Stimulated activated memory B cell treated with anti-CD40 and anti-IgM and Interleukin-4, amounts not matched to agents 10 μg/mL and 1 μg/mL and 100 μg/mL, for 72 hours (primary cell): Measurements from ENCODE around the gene EEF1E1.

Experiments used
- ATAC-seq: fragments of 150-1000 bp; cut with Tn5 transposase; 2 replicates; pipeline ENCODE4 v1.10.0; 2021
- H3K27ac Mint-ChIP-seq: one replicate; pipeline ENCODE4 v1.8.0; 2022; ENCODE audit warnings: mild to moderate bottlenecking, mixed read lengths
- H3K27me3 Mint-ChIP-seq: one replicate; pipeline ENCODE4 v1.8.0; 2022; ENCODE audit warnings: mixed read lengths
- H3K36me3 Mint-ChIP-seq: one replicate; pipeline ENCODE4 v1.8.0; 2022; ENCODE audit warnings: mixed read lengths
- H3K4me1 Mint-ChIP-seq: one replicate; pipeline ENCODE4 v1.8.0; 2022; ENCODE audit warnings: mixed read lengths
- H3K4me3 Mint-ChIP-seq: one replicate; pipeline ENCODE4 v1.8.0; 2022; ENCODE audit warnings: mild to moderate bottlenecking, moderate library complexity, mixed read lengths
- H3K9me3 Mint-ChIP-seq: one replicate; pipeline ENCODE4 v1.8.0; 2022; ENCODE audit warnings: mixed read lengths

The EEF1E1 gene

DNA sequence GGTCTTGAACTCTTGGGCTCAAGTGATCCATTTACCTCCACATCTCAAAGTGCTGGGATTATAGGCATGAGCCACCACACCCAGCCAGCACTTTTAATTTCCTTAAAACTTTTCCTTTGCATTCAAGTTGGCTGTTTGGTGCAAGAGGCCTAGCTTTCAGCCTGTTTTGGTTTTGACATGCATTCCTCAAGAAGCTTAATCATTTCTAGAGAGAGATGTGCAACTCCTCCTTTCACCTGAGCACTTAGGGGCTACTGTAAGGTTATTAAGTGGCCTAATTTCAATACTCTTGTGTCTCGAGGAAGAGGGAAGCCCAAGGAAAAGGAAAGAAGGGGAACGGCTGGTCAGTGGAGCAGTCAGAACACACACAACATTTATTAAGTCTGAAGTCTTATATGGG is 24.4 kb downstream of the EEF1E1 start:
- no peak overlapping the region for H3K27ac Mint-ChIP-seq
- H3K36me3 Mint-ChIP-seq: peaks cover 43% of the 10 kb centered on the region

DNA sequence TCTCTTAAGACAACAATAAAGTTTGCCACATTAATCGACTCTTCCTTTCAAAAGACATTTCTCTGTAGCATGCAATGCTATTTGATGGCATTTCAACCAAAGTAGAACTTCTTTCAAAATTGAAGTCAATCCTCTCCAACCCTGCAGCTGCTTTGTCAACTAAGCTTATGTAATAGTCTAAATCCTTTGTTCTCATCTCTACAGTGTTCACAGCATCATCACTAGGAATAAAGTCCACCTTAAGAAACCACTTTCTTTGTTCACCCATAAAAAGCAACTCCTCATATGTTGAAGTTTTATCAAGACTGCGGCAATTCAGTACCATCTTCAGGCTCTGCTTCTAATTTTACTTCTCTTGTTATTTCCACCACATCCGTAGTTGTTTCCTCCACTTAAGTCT is 26.6 kb downstream of the EEF1E1 start:
- Mint-ChIP-seq H3K27me3 (no peaks in the 10 kb centered on the region), H3K4me1 (peaks cover 8% of the 10 kb centered on the region), H3K4me3 (no peak overlapping the region), H3K36me3 (peaks cover 34% of the 10 kb centered on the region), H3K9me3 (no peaks in the 10 kb centered on the region), H3K27ac (no peak overlapping the region)
- ATAC-seq: no peak

More for the DNA sequence above, 24.4 kb downstream of the EEF1E1 start:
- no peaks in the 10 kb centered on the region for H3K27me3 Mint-ChIP-seq
- no peak overlapping the region for H3K4me3 Mint-ChIP-seq
- H3K4me1 Mint-ChIP-seq: peaks cover 9% of the 10 kb centered on the region
- no peaks in the 10 kb centered on the region for H3K9me3 Mint-ChIP-seq
- ATAC-seq: no peak

DNA sequence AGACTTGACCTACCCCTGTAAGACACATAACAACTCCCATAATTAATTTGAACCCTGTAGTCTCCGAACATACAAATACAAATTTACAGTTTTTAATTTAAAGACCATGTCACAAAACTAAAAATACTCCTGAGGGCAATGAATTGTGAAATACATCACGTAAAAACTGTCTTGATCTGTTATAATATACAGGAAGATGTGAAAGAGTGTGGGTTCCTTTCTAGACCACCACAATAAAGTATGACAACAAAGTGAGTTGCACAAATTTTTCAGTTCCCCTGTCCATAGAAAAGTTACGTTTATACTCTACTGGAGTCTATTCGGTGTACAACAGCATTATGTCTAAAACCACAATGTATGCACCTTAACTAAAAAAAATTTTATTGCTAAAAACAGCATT is 27.2 kb downstream of the EEF1E1 start:
- Mint-ChIP-seq H3K4me3 (no peak overlapping the region), H3K27me3 (no peaks in the 10 kb centered on the region), H3K27ac (no peak overlapping the region), H3K4me1 (peaks cover 3% of the 10 kb centered on the region), H3K36me3 (peaks cover 29% of the 10 kb centered on the region), H3K9me3 (no peaks in the 10 kb centered on the region)
- ATAC-seq: no peak

DNA sequence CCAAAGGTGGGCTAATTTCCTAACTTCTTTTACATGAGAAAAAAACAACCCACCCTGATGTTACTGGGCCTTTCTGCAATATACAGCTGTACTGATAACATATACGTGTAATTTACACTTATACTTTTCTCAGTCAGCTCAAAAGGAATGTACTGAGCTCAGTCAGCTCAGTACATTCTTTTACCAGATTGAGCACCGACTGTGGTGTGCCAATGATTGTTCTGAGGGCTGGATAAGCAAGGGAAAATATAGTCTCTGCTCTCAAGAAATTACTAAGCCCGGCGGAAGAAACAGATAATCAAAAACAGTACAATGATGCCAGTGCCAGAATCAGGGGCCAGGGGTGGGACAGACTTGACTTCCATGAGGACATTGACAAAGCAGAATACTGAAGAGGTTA is 28.1 kb downstream of the EEF1E1 start:
- no peak overlapping the region for H3K27ac Mint-ChIP-seq
- no peak for ATAC-seq
- H3K9me3 Mint-ChIP-seq: no peaks in the 10 kb centered on the region
- no peaks in the 10 kb centered on the region for H3K27me3 Mint-ChIP-seq
- H3K4me1 Mint-ChIP-seq: no peaks in the 10 kb centered on the region
- no peak overlapping the region for H3K4me3 Mint-ChIP-seq
- peaks cover 24% of the 10 kb centered on the region for H3K36me3 Mint-ChIP-seq

DNA sequence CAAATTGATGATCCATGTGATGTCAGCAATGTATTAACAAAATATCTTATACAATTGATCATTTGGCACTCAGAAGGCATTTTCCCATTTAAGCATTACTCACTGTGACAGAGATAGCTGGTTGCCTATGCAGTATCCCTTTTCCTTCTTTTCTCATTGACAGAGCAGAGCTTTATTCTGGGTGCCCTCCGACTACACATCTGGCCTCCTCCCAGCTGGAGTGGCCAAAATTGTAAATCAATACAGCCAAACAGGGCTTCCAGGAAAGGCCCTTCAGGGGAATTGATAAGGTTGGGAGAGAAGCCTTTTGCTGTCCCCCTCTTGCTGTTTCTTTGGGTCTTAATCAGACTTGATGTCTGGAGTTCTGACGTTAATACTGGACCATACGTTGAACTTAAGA is 28.6 kb downstream of the EEF1E1 start:
- Mint-ChIP-seq H3K9me3 (no peaks in the 10 kb centered on the region), H3K4me3 (no peak overlapping the region), H3K4me1 (no peaks in the 10 kb centered on the region), H3K27ac (no peak overlapping the region), H3K36me3 (peaks cover 24% of the 10 kb centered on the region), H3K27me3 (no peaks in the 10 kb centered on the region)
- no peak for ATAC-seq

DNA sequence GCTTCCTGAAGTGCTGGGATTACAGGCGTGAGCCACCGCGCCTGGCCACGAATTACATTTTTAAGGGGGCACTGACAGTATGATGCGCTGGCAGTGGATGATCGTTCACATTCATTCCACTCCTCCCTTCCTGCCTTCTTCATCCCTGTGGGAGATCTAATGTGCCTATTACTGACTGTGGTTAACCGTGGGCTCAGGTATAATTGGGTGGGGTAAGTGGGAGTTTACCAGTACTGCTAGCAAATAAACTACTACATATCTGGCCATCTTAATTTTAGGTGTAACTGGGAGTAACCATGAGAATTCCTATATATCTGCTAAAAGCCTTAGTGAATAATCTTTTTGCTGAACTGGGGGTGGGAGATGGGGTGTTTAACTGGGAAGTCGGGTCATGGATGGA is 31.6 kb downstream of the EEF1E1 start:
- H3K4me3 Mint-ChIP-seq: no peak overlapping the region
- H3K9me3 Mint-ChIP-seq: no peaks in the 10 kb centered on the region
- H3K36me3 Mint-ChIP-seq: peaks cover under 1% of the 10 kb centered on the region
- H3K4me1 Mint-ChIP-seq: peaks cover 4% of the 10 kb centered on the region
- H3K27me3 Mint-ChIP-seq: no peaks in the 10 kb centered on the region
- H3K27ac Mint-ChIP-seq: no peak overlapping the region
- ATAC-seq: no peak

DNA sequence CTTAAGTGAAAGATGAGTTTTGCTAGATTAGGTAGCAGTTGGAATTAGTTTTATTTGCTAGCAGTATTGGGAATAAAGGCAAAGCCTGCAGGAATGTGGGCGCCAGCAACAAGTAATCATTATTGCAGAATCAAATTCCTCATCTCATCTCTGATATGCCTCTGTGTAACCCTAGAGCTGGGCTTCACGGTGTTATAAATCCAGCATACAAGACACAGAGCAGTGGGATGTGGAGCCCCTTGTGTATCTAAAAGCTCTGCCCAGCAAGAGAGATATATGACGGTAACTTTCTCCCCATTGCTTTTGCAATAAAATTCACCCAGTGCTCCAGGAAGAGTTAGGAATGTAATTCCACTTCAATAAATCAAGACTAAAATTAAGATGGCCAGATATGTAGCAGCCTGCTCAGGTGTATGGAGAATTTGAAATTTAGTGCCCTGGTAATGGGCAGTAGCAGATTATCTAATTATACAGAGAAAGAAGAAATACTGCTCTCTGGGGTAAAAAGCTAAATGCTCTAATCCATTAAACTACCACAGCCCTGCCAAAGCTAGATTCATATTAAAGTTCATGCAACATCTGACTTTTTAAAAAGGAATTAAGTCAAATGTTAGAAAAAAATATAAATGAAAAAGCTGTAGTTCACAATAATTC is 32.6 kb downstream of the EEF1E1 start:
- Mint-ChIP-seq H3K36me3 (no peaks in the 10 kb centered on the region), H3K27ac (no peak overlapping the region), H3K4me3 (no peak overlapping the region), H3K9me3 (no peaks in the 10 kb centered on the region), H3K4me1 (peaks cover 14% of the 10 kb centered on the region), H3K27me3 (no peaks in the 10 kb centered on the region)
- no peak for ATAC-seq

DNA sequence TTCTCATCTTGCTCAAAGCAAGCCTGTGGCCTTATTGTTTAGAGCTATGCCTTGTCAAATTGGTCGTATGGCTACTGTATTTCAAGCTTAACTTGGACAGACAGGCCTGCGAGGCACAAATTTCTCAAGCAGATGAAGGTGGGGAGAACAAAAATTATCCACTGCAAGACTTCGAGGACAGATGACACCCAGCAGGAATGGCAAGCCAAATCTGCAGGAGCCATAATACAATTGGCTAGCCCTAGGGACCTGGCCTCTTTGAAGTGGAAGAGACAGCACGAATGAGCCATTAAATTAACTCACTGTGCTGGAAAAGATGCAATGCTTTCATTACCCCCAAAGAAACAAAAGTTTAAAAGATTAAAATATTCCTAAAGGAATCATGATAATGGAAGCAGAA is 33.2 kb downstream of the EEF1E1 start:
- Mint-ChIP-seq H3K4me1 (peaks cover 14% of the 10 kb centered on the region), H3K9me3 (no peaks in the 10 kb centered on the region), H3K27ac (no peak overlapping the region), H3K27me3 (no peaks in the 10 kb centered on the region), H3K4me3 (no peak overlapping the region), H3K36me3 (no peaks in the 10 kb centered on the region)
- ATAC-seq: no peak

DNA sequence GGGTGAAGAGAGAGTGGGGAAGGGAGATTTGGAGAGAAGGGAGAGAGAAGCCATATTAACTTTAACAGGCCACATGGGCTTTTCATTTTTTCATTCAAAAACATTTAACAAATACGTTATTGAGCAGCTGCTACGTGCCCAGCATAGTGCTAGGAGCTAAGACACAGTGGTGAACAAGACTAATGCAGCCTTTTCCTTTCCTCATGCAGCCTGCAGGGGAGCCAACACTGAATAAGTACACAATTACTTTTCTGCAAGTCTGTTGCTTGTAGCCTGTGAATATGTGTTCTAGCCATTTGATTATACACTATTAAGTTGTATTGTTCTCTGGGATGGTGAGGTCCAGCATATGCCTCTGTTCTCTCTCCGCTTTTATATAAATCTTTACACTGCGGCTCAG is 36.2 kb downstream of the EEF1E1 start:
- peak overlapping the region; percentile 98 for H3K27ac Mint-ChIP-seq
- H3K4me1 Mint-ChIP-seq: peaks cover 14% of the 10 kb centered on the region
- no peak overlapping the region for H3K4me3 Mint-ChIP-seq
- H3K9me3 Mint-ChIP-seq: no peaks in the 10 kb centered on the region
- ATAC-seq: no peak
- H3K36me3 Mint-ChIP-seq: no peaks in the 10 kb centered on the region
- H3K27me3 Mint-ChIP-seq: no peaks in the 10 kb centered on the region

DNA sequence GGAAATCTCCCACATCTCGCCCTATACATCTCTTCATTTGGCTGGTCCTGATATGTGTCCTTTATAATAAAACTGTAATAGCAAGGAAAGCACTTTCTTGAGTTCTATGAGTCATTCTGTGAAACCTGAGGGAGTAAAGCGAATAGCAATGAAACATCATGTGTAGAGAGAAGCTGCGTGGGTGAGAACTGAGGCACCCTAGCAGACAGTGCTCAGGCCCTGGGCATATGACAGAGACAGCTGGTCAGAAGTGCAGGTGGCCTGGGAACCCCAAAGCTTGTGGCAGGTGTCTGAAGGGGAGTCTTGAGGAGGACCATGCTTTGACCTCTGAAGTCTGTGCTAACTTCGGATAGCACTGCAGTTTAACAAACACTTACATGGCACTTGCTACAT is 36.8 kb downstream of the EEF1E1 start:
- Mint-ChIP-seq H3K4me3 (peak overlapping the region; percentile 51), H3K9me3 (no peaks in the 10 kb centered on the region), H3K4me1 (peaks cover 14% of the 10 kb centered on the region), H3K36me3 (peaks cover 2% of the 10 kb centered on the region), H3K27ac (peak overlapping the region; percentile 98), H3K27me3 (no peaks in the 10 kb centered on the region)
- peak; percentile 57 for ATAC-seq

DNA sequence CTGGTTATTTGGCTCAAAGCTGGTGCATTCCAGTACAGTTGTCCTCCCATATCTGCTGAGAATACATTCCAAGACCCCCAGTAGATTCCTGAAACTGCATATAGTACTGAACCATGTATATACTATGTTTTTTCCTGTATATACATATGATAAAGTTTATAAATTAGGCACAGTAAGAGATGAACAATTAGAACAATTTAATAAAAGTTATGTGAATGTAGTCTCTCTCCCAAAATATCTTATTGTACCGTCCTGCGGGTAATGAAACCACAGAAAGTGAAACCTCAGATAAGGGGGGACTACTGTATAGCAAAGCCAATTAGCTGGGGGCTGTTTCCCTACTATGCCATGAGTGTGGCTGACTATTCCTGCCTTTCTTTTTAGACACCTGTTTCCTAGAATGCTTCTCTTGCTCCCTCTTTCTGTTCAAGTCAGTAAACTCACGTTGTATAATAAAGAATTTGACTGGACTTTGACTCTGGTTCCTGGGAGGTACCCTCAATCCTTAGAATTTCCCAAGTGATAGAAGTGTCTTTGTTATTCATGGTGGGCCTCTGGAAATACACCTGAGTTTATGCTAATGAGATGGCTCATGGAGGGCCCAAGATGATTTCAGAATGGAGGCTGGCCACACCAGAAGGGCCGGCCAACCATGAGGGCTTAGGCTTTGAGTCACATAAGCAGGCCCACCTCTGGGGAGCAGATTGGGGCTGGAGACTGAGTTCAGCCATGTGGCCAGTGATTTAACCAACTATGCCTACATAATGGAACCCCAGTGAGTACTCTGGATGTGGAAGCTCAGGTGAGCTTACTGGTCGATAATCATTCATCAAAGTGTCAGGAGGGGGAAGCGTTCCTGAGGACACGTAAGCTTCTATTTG is 37.5 kb downstream of the EEF1E1 start:
- H3K9me3 Mint-ChIP-seq: no peaks in the 10 kb centered on the region
- H3K4me3 Mint-ChIP-seq: peak overlapping the region; percentile 85
- H3K4me1 Mint-ChIP-seq: peaks cover 14% of the 10 kb centered on the region
- peak overlapping the region; percentile 98 for H3K27ac Mint-ChIP-seq
- no peak for ATAC-seq
- peaks cover 9% of the 10 kb centered on the region for H3K36me3 Mint-ChIP-seq
- H3K27me3 Mint-ChIP-seq: no peaks in the 10 kb centered on the region

DNA sequence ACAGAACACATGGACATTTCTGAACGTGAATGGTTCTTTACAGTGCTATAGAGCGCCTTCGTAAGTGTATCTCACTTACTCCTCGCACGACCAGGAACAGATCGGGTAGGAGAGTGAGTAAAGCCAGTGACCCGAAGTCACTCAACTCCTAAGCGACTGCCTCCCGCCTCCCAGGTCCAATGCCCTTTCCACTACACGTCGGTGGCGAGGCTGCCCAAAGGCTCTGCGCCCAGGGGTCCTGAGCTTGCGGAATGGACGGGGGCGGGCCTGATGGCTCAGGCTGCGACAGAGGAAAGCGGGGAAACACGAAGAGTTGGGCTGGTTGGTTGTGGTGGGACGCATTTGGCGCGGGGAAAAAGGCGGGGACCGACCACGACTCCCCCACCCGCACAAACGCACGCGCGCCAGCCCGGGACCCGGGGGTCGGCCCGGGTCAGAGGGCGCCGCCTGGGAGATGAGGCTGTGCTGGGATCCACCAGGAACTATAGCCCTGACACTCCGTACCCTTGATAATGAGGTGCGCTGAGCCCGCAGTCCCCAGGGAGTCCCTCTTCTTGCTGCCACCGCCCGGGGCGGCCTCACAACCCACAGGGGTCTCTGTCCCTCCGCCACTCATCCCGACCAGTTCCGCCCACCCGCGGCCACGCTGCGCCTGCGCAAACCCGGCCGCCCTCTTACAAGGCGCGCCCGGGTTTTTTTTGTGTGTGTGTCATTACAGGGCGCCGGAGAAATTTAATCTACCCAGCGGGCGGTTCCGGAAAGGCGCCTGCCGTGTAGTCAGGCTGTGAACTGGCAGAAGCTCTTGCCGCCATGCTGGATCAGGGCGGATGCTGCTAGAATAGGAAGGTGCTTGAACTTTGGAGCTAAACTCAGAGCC is 38.3 kb downstream of the EEF1E1 start, which contains the start of gene BLOC1S5:
BLOC1S5 (minus strand) TSS at position 629 of the 877 bp plus-strand sequence; CDS start at position 616, 13 bp downstream.
- Mint-ChIP-seq H3K27me3 (no peaks in the 10 kb centered on the region), H3K27ac (peak within 1 kb of the TSS; percentile 98), H3K9me3 (no peaks in the 10 kb centered on the region), H3K4me3 (peak within 1 kb of the TSS; percentile 85), H3K4me1 (peaks cover 15% of the 10 kb centered on the region), H3K36me3 (peaks cover 10% of the 10 kb centered on the region)
- peak; percentile 96 for ATAC-seq

DNA sequence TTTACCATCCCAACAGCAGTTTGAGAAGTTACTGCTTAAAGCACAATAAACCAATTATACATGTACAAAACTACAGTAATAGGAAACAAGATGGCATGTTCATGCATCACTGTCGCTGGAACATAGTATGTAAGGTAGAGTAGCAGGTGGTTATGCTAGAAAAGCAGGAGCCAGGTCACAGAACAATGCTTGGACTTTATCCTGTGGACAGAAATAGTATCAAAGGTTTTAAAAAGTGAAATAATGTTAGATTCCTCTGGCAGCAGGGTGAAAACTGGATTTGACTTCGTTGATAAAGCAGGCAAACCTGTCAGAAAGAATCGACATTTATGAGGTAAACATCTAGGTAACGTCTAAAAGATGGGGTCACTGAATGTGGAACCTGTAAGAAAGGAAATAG is 40.6 kb downstream of the EEF1E1 start:
- no peak for ATAC-seq
- Mint-ChIP-seq H3K4me3 (no peak overlapping the region), H3K36me3 (peaks cover 22% of the 10 kb centered on the region)

DNA sequence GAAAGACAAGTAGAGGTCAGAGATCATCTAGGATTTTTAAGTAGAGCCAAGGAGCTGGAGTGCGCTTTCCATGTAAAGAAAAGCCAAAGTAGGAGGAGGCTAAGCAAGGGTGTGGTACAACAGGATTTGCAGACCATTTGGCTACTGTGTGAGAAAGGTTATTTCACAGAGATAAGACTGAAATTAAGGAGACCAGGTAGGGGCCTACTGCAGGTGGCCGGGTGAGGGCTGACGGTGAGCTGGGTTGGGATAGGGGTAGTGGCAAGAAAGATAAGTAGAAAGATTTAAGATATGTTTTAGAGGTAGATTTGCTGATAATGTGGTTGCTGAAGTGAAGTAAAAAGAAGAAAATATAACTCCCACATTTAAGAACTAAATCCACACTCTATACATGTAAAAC is 42.0 kb downstream of the EEF1E1 start:
- H3K4me3 Mint-ChIP-seq: no peak overlapping the region
- H3K27ac Mint-ChIP-seq: no peak overlapping the region
- peaks cover 22% of the 10 kb centered on the region for H3K36me3 Mint-ChIP-seq
- no peaks in the 10 kb centered on the region for H3K9me3 Mint-ChIP-seq
- H3K27me3 Mint-ChIP-seq: no peaks in the 10 kb centered on the region
- ATAC-seq: no peak
- H3K4me1 Mint-ChIP-seq: peaks cover 15% of the 10 kb centered on the region

More for the DNA sequence above, 40.6 kb downstream of the EEF1E1 start:
- Mint-ChIP-seq H3K27me3 (no peaks in the 10 kb centered on the region), H3K9me3 (no peaks in the 10 kb centered on the region), H3K27ac (no peak overlapping the region), H3K4me1 (peaks cover 23% of the 10 kb centered on the region)

DNA sequence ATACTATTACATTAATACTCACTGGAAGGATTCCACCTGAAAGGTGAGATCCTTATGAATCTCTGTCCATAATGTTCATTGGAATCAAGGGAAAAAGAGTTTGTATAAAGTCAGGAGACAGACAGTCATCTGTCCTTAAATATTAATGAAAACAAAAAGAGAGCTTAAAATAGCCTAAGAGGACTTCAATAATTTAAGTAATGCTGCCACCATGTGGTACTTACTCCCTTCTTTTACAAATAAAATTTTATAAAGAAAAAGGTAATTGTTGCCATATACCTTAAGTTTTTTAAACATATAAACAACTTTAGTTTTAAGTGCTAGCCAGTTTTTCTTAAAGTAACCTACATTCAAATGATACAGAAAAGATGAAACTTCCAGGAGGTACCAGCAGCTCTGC is 43.2 kb downstream of the EEF1E1 start:
- H3K4me1 Mint-ChIP-seq: peaks cover 9% of the 10 kb centered on the region
- H3K27ac Mint-ChIP-seq: no peak overlapping the region
- peaks cover 25% of the 10 kb centered on the region for H3K36me3 Mint-ChIP-seq
- no peaks in the 10 kb centered on the region for H3K27me3 Mint-ChIP-seq
- no peak for ATAC-seq
- H3K9me3 Mint-ChIP-seq: no peaks in the 10 kb centered on the region
- H3K4me3 Mint-ChIP-seq: no peak overlapping the region
